Brain pericyte (primary cell): ENCODE data around the gene ADAMTSL3.
"Not testable (repeated sequence)": the region's sequence is repeated elsewhere in the genome, so short reads cannot be mapped to it uniquely, and the experiment has no call there.

Experiments
- DNase-seq: peaks from one replicate; pipeline ENCODE4 v3.0.0-alpha.2; 2012; ENCODE audit warnings: low read depth, low spot score

Gene ADAMTSL3

GRCh38 chr15:84082739-84083138, 428.8 kb downstream of the ADAMTSL3 start:
- DNase-seq, result no peak

- DNase-seq, result not testable (repeated sequence)
Measured at GRCh38 chr15:84086071-84086470, 432.1 kb downstream of the ADAMTSL3 start.
